BJ (cell line): ENCODE results near the gene UQCRH. TPM values are rescaled to one million over a fixed set of nuclear protein-coding genes. Genes with fewer than 3 reads are reported as not detected.

Experiments used
- CTCF ChIA-PET: fragments of 350-600 bp; formaldehyde crosslinking; extraction: SDS; loops from one replicate; lab custom pipeline; 2021; ENCODE audit warnings: antibody characterized with exemption, inconsistent platforms; lab: Yijun Ruan, JAX
- POLR2A ChIA-PET: fragments of 300-600 bp; sonication (Branson Sonifier 250); formaldehyde crosslinking; extraction: SDS; loops from one replicate; lab custom pipeline; 2021; ENCODE audit warnings: antibody characterized with exemption; lab: Charles Lee
- DNase-seq: peaks from one replicate; pipeline ENCODE4 v3.0.0-alpha.2; 2011; ENCODE audit warnings: low read depth
- H3K27me3 ChIP-seq: 2 replicates; pipeline ENCODE4 v1.6.0; 2011; ENCODE audit warnings: low read length; ENCODE audit not compliant: control insufficient read depth, insufficient read depth
- H3K36me3 ChIP-seq: 2 replicates; pipeline ENCODE4 v1.5.1; 2011; ENCODE audit warnings: low read length; ENCODE audit not compliant: control insufficient read depth, insufficient read depth
- H3K4me3 ChIP-seq: 2 replicates; pipeline ENCODE4 v1.5.1; 2011; ENCODE audit warnings: low read depth, mild to moderate bottlenecking, control low read depth, low read length
- CTCF ChIP-seq: IDR thresholded peaks from 2 replicates; pipeline ENCODE4 v1.5.1; 2011; ENCODE audit warnings: low read depth, mild to moderate bottlenecking, control low read depth, inconsistent platforms, low read length, moderate library complexity; ENCODE audit not compliant: insufficient read depth
- polyA plus RNA-seq: library from polyadenylated mRNA; depleted of rRNA; stranded (reverse); fragments of >200 nt; gene quantifications from 2 replicates; pipeline ENCODE4 v1.2.3, GENCODE V29; 2011

The UQCRH gene
- polyA plus RNA-seq, 1 experiment, result 188 TPM

GRCh38 chr1:46341222-46342083 lies 38.0 kb downstream of the UQCRH start:
- TF ChIP-seq CTCF, result no peak
- POLR2A ChIA-PET, result interaction anchor here (0.6 kb wide), 1 partner anchor 23 kb away, joined by 4 read pairs; no protein-coding TSS in a partner anchor

GRCh38 chr1:46342084-46342656 lies 38.7 kb downstream of the UQCRH start:
- no peak overlapping the region for H3K4me3 ChIP-seq
- peaks cover 10% of the 10 kb centered on the region for H3K36me3 ChIP-seq
- TF ChIP-seq CTCF, result peak; percentile 44
- no peaks in the 10 kb centered on the region for H3K27me3 ChIP-seq
- ChIA-PET POLR2A (interaction anchor here (0.6 kb wide), 1 partner anchor 22 kb away, joined by 4 read pairs; no protein-coding TSS in a partner anchor), CTCF (interaction anchor here (1.5 to 2.0 kb wide), 3 partner anchors 8 to 23 kb away, joined by 3 to 11 read pairs (median 5); no protein-coding TSS in a partner anchor)
- DNase-seq, result no peak

More at GRCh38 chr1:46341222-46342083, 38.0 kb downstream of the UQCRH start:
- no peak for DNase-seq
- CTCF ChIA-PET, result interaction anchor here (0.6 to 2.0 kb wide), 10 partner anchors 8 to 96 kb away, joined by 3 to 11 read pairs (median 3); no protein-coding TSS in a partner anchor
- Histone ChIP-seq H3K36me3 (peaks cover 7% of the 10 kb centered on the region; the same call in 1 of the 2 replicates), H3K27me3 (no peaks in the 10 kb centered on the region), H3K4me3 (peak overlapping the region; percentile 61)

GRCh38 chr1:46342677-46343350 lies 39.3 kb downstream of the UQCRH start:
- CTCF ChIA-PET, result interaction anchor here (0.7 to 2.0 kb wide), 3 partner anchors 9 to 23 kb away, joined by 3 to 5 read pairs (median 3); no protein-coding TSS in a partner anchor

GRCh38 chr1:46343351-46343695 lies 39.8 kb downstream of the UQCRH start:
- CTCF ChIA-PET, result interaction anchor here (0.7 kb wide), 1 partner anchor 9 kb away, joined by 3 read pairs; no protein-coding TSS in a partner anchor
- peaks cover 11% of the 10 kb centered on the region for H3K36me3 ChIP-seq
- no peak overlapping the region for H3K4me3 ChIP-seq
- H3K27me3 ChIP-seq, result no peaks in the 10 kb centered on the region
- POLR2A ChIA-PET, result no interaction called here
- DNase-seq, result no peak
- TF ChIP-seq CTCF, result no peak

More at GRCh38 chr1:46342677-46343350, 39.3 kb downstream of the UQCRH start:
- TF ChIP-seq CTCF, result no peak
- H3K4me3 ChIP-seq, result no peak overlapping the region
- H3K36me3 ChIP-seq, result peaks cover 11% of the 10 kb centered on the region
- DNase-seq, result no peak
- H3K27me3 ChIP-seq, result no peaks in the 10 kb centered on the region
- POLR2A ChIA-PET, result no interaction called here
